Subcutaneous adipose tissue (tissue), 4 donors: ENCODE measurements around the gene PRSS35. TPM values are rescaled to one million over a fixed set of nuclear protein-coding genes. Genes with fewer than 3 reads are reported as not detected.

Experiments used
- total RNA-seq, 4 donors: library from RNA; depleted of rRNA; stranded (reverse); fragments of >200 nt; gene quantifications; one replicate each; pipeline ENCODE4 v1.1.0, GENCODE V29; 2016
- TF ChIP-seq, protein P1 (sequence below): fragments of 450-650 bp; IDR thresholded peaks from one replicate; pipeline ENCODE4 v1.5.1; 2016; ENCODE audit warnings: low read depth, mild to moderate bottlenecking, control low read depth, antibody characterized with exemption, moderate library complexity

Gene PRSS35
- total RNA-seq, 4 donors from 2014 or later, result 0.33 to 0.44 (median 0.34) TPM; not detected in 1

GRCh38 chr6:83558975-83559374, 46.6 kb downstream of the PRSS35 start:
- TF ChIP-seq, protein P1, sequence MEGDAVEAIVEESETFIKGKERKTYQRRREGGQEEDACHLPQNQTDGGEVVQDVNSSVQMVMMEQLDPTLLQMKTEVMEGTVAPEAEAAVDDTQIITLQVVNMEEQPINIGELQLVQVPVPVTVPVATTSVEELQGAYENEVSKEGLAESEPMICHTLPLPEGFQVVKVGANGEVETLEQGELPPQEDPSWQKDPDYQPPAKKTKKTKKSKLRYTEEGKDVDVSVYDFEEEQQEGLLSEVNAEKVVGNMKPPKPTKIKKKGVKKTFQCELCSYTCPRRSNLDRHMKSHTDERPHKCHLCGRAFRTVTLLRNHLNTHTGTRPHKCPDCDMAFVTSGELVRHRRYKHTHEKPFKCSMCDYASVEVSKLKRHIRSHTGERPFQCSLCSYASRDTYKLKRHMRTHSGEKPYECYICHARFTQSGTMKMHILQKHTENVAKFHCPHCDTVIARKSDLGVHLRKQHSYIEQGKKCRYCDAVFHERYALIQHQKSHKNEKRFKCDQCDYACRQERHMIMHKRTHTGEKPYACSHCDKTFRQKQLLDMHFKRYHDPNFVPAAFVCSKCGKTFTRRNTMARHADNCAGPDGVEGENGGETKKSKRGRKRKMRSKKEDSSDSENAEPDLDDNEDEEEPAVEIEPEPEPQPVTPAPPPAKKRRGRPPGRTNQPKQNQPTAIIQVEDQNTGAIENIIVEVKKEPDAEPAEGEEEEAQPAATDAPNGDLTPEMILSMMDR, result no peak

- TF ChIP-seq, protein P1, result no peak
These were observed 62.4 kb downstream of the PRSS35 start for GRCh38 chr6:83574783-83575182.

Other genes starting within 250 kb of the PRSS35 start
- 10 to 100 TPM; 22.3 to 52.0 (median 38.3) TPM for gene ME1, start 81.5 kb upstream of the PRSS35 start, total RNA-seq
- not detected for gene SNAP91, start 196.6 kb downstream of the PRSS35 start, total RNA-seq